Measurements from ENCODE around the gene ANKRD30B.
"Not testable (repeated sequence)": the region's sequence is repeated elsewhere in the genome, so short reads cannot be mapped to it uniquely, and the experiment has no call there.

DNA sequence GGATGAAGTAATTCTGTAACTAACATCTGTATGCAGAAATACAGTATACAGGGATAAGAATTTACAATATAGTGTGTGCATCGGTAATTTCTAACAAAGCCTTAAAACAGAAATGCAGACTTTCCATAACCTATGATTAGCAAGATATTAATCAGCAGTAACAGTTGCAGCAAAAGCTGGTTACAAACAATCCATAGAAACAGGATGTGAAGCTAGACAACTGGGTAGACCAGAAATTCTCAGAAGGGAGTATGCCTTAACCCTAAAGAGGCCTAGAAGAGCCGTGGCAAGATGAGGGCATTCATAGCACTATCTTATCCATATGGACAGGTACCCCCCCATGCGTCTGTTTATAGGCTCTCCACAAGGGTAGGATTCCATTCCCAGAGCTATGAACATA, 48.9 kb downstream of the ANKRD30B start:
- TF ChIP-seq, protein P1, sequence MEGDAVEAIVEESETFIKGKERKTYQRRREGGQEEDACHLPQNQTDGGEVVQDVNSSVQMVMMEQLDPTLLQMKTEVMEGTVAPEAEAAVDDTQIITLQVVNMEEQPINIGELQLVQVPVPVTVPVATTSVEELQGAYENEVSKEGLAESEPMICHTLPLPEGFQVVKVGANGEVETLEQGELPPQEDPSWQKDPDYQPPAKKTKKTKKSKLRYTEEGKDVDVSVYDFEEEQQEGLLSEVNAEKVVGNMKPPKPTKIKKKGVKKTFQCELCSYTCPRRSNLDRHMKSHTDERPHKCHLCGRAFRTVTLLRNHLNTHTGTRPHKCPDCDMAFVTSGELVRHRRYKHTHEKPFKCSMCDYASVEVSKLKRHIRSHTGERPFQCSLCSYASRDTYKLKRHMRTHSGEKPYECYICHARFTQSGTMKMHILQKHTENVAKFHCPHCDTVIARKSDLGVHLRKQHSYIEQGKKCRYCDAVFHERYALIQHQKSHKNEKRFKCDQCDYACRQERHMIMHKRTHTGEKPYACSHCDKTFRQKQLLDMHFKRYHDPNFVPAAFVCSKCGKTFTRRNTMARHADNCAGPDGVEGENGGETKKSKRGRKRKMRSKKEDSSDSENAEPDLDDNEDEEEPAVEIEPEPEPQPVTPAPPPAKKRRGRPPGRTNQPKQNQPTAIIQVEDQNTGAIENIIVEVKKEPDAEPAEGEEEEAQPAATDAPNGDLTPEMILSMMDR (IDR thresholded peaks at IDR 0.05), result not testable (repeated sequence)
- not testable (repeated sequence) for TF ChIP-seq FOXM1 (IDR thresholded peaks at IDR 0.05; ENCODE audit: low read depth); EP300 (IDR thresholded peaks at IDR 0.05; ENCODE audit: borderline replicate concordance in 1 of 2, low read depth in 1 of 2, low read length in 1 of 2)
